Hippocampal formation (tissue), 2 donors: ENCODE data around the gene CAMK1G.

ENCODE experiments used
- DNase-seq, 2 donors: peaks; one replicate each; lab custom pipeline; 2025; lab: John Stamatoyannopoulos, UW

Gene CAMK1G

GRCh38 chr1:209619696-209620486 is 36.4 kb downstream of the CAMK1G start:
- no peak for DNase-seq

GRCh38 chr1:209620487-209620884 is 37.0 kb downstream of the CAMK1G start:
- no peak for DNase-seq

GRCh38 chr1:209621286-209621685 is 37.8 kb downstream of the CAMK1G start:
- no peak for DNase-seq

- DNase-seq, result no peak
These were observed 38.5 kb downstream of the CAMK1G start for GRCh38 chr1:209621741-209622655.

- DNase-seq, result no peak
These were observed 39.6 kb downstream of the CAMK1G start for GRCh38 chr1:209622841-209623829.

GRCh38 chr1:209624558-209625549 is 41.3 kb downstream of the CAMK1G start:
- DNase-seq, result no peak

GRCh38 chr1:209625791-209626285 is 42.3 kb downstream of the CAMK1G start:
- DNase-seq, result no peak

GRCh38 chr1:209626346-209627026 is 43.0 kb downstream of the CAMK1G start:
- DNase-seq, result no peak

- DNase-seq, result no peak
These were observed 43.7 kb downstream of the CAMK1G start for GRCh38 chr1:209627027-209627731.

GRCh38 chr1:209627732-209628196 is 44.2 kb downstream of the CAMK1G start:
- DNase-seq, result peak; percentile 45 to 72

- no peak for DNase-seq
These were observed 45.2 kb downstream of the CAMK1G start for GRCh38 chr1:209628618-209629299.

- DNase-seq, result peak; percentile 44 to 66
These were observed 46.3 kb downstream of the CAMK1G start for GRCh38 chr1:209629621-209630382.

GRCh38 chr1:209630383-209631225 is 47.1 kb downstream of the CAMK1G start:
- DNase-seq, result no peak

GRCh38 chr1:209633335-209633997 is 50.0 kb downstream of the CAMK1G start:
- DNase-seq, result no peak

GRCh38 chr1:209634005-209634737 is 50.7 kb downstream of the CAMK1G start:
- no peak for DNase-seq
